ENCODE data around the gene RPL7A.
"Not testable (repeated sequence)": the region's sequence is repeated elsewhere in the genome, so short reads cannot be mapped to it uniquely, and the experiment has no call there.

RPL7A gene

DNA sequence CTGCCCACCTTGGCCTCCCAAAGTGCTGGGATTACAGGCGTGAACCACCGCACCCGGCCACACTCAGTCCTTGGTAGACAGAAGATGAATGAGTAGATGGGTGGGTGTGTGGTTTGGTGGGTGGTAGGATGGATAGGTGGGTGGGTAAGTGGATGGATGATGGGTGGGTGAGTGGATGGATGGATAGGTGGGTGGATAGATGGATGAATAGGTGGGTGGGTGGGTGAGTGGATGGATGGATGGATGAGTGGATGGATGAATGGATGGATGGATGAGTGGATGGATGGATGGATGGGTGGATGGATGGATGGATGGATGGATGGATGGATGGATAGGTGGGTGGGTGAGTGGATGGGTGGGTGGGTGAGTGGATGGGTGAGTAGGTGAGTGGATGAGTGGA is 44.3 kb downstream of the RPL7A start:
- not testable (repeated sequence) for DNase-seq

DNA sequence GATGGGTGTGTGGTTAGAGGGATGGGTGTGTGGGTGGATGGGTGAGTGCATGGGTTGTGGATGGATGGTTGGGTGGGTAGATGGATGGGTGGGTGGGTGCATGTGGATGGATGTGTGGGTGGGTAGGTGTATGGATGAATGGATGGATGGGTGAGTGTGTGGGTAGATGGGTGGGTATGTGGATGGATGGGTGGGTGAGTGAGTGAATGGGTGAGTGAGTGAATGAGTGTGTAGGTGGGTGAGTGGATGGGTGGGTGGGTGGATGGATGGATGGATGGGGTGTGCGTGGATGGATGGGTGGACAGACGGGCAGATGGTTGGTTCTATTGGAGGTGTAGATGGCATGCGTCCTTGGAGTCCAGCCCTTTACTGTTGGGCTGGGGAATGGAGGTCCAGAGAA is 45.4 kb downstream of the RPL7A start:
- DNase-seq: no peak

DNA sequence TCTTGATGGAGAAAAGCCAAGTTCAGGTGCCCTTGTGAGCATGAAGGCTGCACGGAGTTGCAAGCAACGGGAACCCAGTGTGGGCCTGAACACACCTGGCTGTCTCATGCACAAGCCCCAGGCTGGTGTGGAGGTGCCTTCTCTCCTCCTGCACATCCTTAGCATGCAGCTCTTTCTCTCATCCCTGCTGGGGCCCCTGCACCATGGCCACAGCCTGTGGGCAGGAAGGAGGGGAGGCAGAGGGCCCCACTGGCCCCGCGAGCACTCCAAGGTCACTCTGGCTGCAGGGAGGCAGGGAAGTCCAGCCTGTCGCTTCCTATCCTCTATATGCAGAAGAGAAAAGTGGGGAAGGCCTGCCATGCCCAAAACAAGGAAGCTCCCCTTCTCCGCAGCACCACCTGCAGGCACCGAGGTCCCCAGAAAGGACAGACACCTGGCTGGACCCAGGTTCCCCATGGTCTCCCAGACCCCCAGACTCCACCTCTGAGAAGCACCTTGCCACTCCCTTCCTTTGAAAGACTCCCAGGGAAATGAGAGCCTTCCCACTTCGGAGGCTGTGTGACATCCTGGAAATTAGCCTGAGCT is 46.8 kb downstream of the RPL7A start:
- no peak for DNase-seq

DNA sequence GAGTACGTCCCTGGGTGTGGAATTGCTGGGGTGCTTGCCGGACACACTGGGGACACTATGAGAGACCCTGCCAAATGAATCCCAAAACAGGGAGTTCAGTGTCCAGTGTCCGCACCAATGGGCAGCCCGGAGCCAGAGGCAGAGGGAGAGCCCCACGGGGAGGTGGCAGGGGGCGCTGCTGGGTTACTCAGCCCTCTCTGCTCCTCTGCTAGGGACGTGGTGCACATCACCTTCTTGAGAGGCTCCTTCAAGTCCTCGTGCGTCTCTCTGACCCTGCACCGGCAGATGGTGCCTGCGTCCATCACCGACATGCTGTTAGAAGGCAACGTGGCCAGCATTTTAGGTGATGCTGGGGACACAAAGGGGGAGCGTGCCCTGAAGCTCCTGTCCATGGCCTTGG is 48.9 kb downstream of the RPL7A start:
- no peak for DNase-seq

DNA sequence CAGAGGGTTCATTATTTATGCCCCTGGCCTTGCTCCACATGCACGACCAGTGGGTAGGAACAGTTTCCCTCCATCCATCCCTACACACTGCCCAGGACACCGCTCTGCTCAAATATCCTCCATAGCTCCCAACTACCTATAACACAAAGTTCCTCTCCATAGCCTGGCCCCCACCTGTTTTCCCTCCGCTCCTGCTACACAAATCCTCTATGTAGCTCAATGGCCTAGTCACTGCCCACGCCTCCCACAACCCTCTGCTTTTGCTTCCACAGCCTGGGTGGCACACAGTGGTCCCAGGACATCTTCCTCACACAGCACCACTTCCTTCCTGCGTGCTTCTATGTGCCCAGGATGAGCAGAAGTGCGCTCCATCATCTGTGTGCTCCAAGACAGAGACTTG is 49.4 kb downstream of the RPL7A start:
- DNase-seq: no peak

DNA sequence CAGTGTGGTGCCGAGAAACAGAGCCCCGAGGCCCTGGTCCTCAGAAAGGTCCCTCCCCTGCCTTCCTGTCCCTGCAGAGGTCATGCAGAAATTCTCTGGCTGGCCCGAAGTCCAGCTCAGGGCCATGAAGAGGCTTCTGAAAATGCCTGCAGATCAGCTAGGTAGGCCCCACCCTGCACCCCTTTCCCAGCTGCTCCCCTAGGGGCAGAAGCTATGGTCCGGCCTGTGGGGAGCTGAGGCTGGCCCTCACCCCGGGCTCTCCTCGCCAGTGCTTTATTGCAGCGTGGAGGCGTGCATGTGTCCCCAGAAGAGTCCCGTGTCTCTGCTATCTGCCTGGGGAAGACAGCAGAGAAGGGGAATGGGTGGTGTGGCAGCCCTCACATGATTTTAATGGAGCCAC is 49.9 kb downstream of the RPL7A start:
- no peak for DNase-seq

DNA sequence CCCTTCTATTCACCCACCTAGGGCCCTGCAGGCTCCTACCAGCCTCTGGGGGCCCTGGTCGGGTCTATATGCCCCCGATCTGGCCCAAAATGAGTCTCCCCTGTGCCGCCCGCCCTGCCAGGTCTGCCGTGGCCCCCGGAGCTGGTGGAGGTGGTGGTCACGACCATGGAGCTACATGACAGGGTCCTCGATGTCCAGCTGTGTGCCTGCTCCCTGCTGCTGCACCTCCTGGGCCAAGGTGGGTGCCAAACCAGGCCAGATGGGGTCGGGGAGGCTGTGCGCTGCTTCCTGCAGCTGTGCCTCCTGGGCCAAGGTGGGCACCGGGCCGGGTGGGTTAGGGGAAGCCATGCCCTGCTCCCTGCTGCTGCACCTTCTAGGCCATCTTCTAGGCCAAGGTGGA is 52.3 kb downstream of the RPL7A start:
- no peak for DNase-seq
